Neuronal stem cell (in vitro differentiated cells): Measurements from ENCODE around the gene FIGN.

Experiments
- DNase-seq: peaks from one replicate; pipeline ENCODE4 v3.0.0-alpha.2; 2013; ENCODE audit warnings: low spot score
- H2AFZ ChIP-seq: one replicate; pipeline ENCODE4 v1.6.1; 2013; ENCODE audit warnings: mild to moderate bottlenecking, low read length, inconsistent platforms
- H2AK5ac ChIP-seq: 2 replicates; pipeline ENCODE4 v1.6.1; 2013; ENCODE audit warnings: low read depth, mild to moderate bottlenecking, inconsistent platforms, low read length, moderate library complexity, mixed read lengths
- H2BK120ac ChIP-seq: 2 replicates; pipeline ENCODE4 v1.6.1; 2013; ENCODE audit warnings: low read depth, mild to moderate bottlenecking, inconsistent platforms, low read length, moderate library complexity, mixed read lengths
- H2BK12ac ChIP-seq: one replicate; pipeline ENCODE4 v1.6.1; 2013; ENCODE audit warnings: low read length, inconsistent platforms
- H2BK15ac ChIP-seq: 2 replicates; pipeline ENCODE4 v1.6.1; 2013; ENCODE audit warnings: mild to moderate bottlenecking, low read length, inconsistent platforms, mixed read lengths
- H2BK5ac ChIP-seq: one replicate; pipeline ENCODE4 v1.6.1; 2013; ENCODE audit warnings: inconsistent platforms, mild to moderate bottlenecking, low read length, moderate library complexity
- H3K14ac ChIP-seq: one replicate; pipeline ENCODE4 v1.6.1; 2013; ENCODE audit warnings: low read length, inconsistent platforms
- H3K18ac ChIP-seq: 2 replicates; pipeline ENCODE4 v1.6.1; 2013; ENCODE audit warnings: low read length, inconsistent platforms
- H3K23ac ChIP-seq: 2 replicates; pipeline ENCODE4 v1.6.1; 2013; ENCODE audit warnings: low read depth, mild to moderate bottlenecking, mixed read lengths, low read length, inconsistent platforms; ENCODE audit not compliant: poor library complexity
- H3K27ac ChIP-seq: replicated peaks from 3 replicates; pipeline ENCODE4 v1.5.1; 2013; ENCODE audit warnings: low read length, inconsistent platforms
- H3K27me3 ChIP-seq, 3 experiments: 2 replicates each; pipeline ENCODE4 v1.6.1; 2013; ENCODE audit warnings: low read length in 3 of 3, mild to moderate bottlenecking in 2 of 3, inconsistent platforms in 1 of 3, low read depth in 1 of 3, mixed read lengths in 1 of 3, moderate library complexity in 1 of 3; ENCODE audit not compliant: control insufficient read depth in 3 of 3, insufficient read depth in 3 of 3
- H3K36me3 ChIP-seq, 2 donors: replicated peaks in 1 of 2; 2 replicates each; pipeline ENCODE4 v1.6.1; 2013; ENCODE audit warnings: low read length in 2 of 2; ENCODE audit not compliant: control insufficient read depth in 2 of 2, insufficient read depth in 2 of 2
- H3K4ac ChIP-seq: 2 replicates; pipeline ENCODE4 v1.6.1; 2013; ENCODE audit warnings: inconsistent platforms, mild to moderate bottlenecking, low read length, moderate library complexity
- H3K4me1 ChIP-seq, 2 donors: 1 replicate in 1 of 2; 2 replicates in 1 of 2; pipeline ENCODE4 v1.6.1; 2013; ENCODE audit warnings: low read length in 2 of 2, low read depth in 1 of 2; ENCODE audit not compliant: control insufficient read depth in 2 of 2, insufficient read depth in 1 of 2
- H3K4me2 ChIP-seq: one replicate; pipeline ENCODE4 v1.6.1; 2013; ENCODE audit warnings: mild to moderate bottlenecking, low read length, inconsistent platforms; ENCODE audit not compliant: insufficient read depth, poor library complexity, severe bottlenecking
- H3K4me3 ChIP-seq, 2 donors: 2 replicates each; pipeline ENCODE4 v1.5.1; 2013; ENCODE audit warnings: low read length in 2 of 2, mild to moderate bottlenecking in 2 of 2, inconsistent platforms in 1 of 2, moderate library complexity in 1 of 2
- H3K79me1 ChIP-seq: one replicate; pipeline ENCODE4 v1.6.1; 2013; ENCODE audit warnings: low read depth, mild to moderate bottlenecking, inconsistent platforms, low read length, moderate library complexity
- H3K9ac ChIP-seq: one replicate; pipeline ENCODE4 v1.6.1; 2013; ENCODE audit warnings: mild to moderate bottlenecking, low read depth, low read length, inconsistent platforms; ENCODE audit not compliant: poor library complexity
- H3K9me3 ChIP-seq, 2 donors: replicated peaks in 1 of 2; 2 replicates each; pipeline versions ENCODE3 to v1.6.1; 2013; ENCODE audit warnings: low read length in 2 of 2, mild to moderate bottlenecking in 2 of 2, inconsistent platforms in 1 of 2, low read depth in 1 of 2, mixed read lengths in 1 of 2, moderate library complexity in 1 of 2; ENCODE audit not compliant: control insufficient read depth in 2 of 2, insufficient read depth in 1 of 2
- H4K8ac ChIP-seq: one replicate; pipeline ENCODE4 v1.6.1; 2013; ENCODE audit warnings: low read depth, mild to moderate bottlenecking, inconsistent platforms, low read length, moderate library complexity
- H4K91ac ChIP-seq: one replicate; pipeline ENCODE4 v1.6.1; 2013; ENCODE audit warnings: low read length, low read depth, mild to moderate bottlenecking, inconsistent platforms; ENCODE audit not compliant: poor library complexity
- whole genome bisulfite sequencing, 2 donors: extraction: QIAGEN DNeasy Blood & Tissue Kit; methylation state at CpG; one replicate each; pipeline ENCODE4 v1.1.7; 2013; ENCODE audit warnings: missing lambda C conversion rate in 2 of 2, mixed read lengths in 1 of 2; ENCODE audit not compliant: insufficient read length in 2 of 2, insufficient replicate concordance in 1 of 2; ENCODE audit errors: extremely low coverage in 2 of 2; 5-methylcytosine and 5-hydroxymethylcytosine counted together

Gene FIGN

DNA sequence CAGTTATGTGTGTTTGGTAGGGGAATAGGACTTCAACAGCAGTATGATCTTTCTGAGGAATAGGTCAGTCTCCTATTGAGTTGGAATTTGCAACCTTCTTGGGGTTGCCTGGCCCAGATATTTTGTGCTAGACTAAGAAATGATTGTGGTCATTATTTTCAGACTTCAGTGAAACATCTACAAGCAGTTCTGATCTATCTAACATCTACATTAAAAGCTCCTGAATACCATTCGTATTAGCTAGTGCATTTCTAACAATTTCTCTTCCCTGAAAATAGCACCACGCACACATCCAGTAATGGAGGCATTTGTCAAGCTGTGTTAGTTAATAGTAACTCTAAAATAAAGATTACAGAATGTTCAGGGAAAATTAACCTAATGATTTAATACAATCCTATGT, 179.3 kb downstream of the FIGN start:
- Histone ChIP-seq H2AFZ (no peak overlapping the region), H2BK120ac (no peak overlapping the region), H3K14ac (no peak overlapping the region), H3K4me3 (no peak overlapping the region), H3K79me1 (no peaks in the 10 kb centered on the region), H4K91ac (no peak overlapping the region), H3K36me3 (no peaks in the 10 kb centered on the region), H3K18ac (no peak overlapping the region), H3K9me3 (no peaks in the 10 kb centered on the region), H3K4me1 (peaks cover 2 to 10% of the 10 kb centered on the region in 2 donors), H2BK15ac (no peak overlapping the region), H3K4me2 (no peak overlapping the region), H3K23ac (no peak overlapping the region), H3K27ac (no peak overlapping the region), H2BK5ac (no peak overlapping the region), H3K9ac (no peak overlapping the region), H3K4ac (no peak overlapping the region), H2BK12ac (no peak overlapping the region), H3K27me3 (no peaks in the 10 kb centered on the region), H4K8ac (no peak overlapping the region), H2AK5ac (no peak overlapping the region)
- no CpG with 5 or more reads among the region's 2 CpGs for WGBS, 2 donors
- DNase-seq: no peak

DNA sequence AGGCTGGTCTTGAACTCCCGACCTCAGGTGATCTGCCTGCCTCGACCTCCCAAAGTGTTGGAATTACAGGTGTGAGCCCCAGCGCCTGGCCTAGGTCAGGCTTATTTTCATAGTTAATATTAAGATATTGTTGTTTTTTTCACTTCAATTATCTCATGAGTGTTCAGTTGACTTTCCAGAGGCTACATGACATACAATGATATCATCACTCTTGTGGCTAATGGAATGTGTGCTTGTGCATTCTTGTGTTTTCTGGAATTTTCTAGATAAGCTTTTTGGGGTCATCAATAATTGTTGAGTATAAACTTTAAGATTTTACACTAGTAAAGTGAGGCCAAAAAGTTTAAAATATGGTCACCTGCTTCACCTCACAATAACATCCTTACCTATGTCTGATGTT, 180.9 kb downstream of the FIGN start:
- no CpG with 5 or more reads among the region's 3 CpGs for WGBS, 2 donors
- no peaks in the 10 kb centered on the region for H3K9me3 ChIP-seq

DNA sequence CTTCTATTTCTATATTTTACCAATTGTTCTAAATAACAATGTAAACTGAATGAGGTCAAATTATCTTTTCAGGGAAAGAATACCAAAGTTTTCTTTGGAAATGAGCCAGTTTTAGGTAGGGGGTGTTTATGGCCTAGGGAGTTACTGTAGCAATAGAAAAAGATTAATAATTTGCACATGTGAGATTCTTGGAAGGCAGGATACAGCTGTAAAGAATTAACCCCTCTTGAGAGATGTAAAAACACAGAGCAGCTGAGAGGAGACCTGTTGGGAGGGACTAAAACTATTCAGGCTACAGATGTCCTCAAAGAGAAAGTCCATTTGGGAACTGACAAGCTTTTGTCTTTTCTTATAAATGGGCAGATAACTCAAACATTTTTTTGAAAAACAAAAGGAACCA, 182.2 kb downstream of the FIGN start:
- no peak overlapping the region for H2BK12ac ChIP-seq
- H3K79me1 ChIP-seq: no peaks in the 10 kb centered on the region
- no peak overlapping the region for H4K91ac ChIP-seq
- no peak overlapping the region for H3K4ac ChIP-seq
- peaks cover 2 to 7% of the 10 kb centered on the region in 2 donors for H3K4me1 ChIP-seq
- H2BK15ac ChIP-seq: no peak overlapping the region
- no peak overlapping the region for H2BK5ac ChIP-seq
- H3K4me2 ChIP-seq: no peak overlapping the region
- H3K36me3 ChIP-seq: no peaks in the 10 kb centered on the region
- no peak overlapping the region for H2AFZ ChIP-seq
- H3K4me3 ChIP-seq: no peak overlapping the region
- H3K27me3 ChIP-seq: no peaks in the 10 kb centered on the region
- no peak overlapping the region for H3K9ac ChIP-seq
- no peaks in the 10 kb centered on the region for H3K9me3 ChIP-seq
- no peak overlapping the region for H3K14ac ChIP-seq
- no peak overlapping the region for H3K23ac ChIP-seq
- no peak overlapping the region for H2BK120ac ChIP-seq
- H3K27ac ChIP-seq: no peak overlapping the region
- H2AK5ac ChIP-seq: no peak overlapping the region
- no peak for DNase-seq
- no peak overlapping the region for H4K8ac ChIP-seq
- H3K18ac ChIP-seq: no peak overlapping the region

More for the DNA sequence above, 180.9 kb downstream of the FIGN start:
- Histone ChIP-seq H2BK5ac (no peak overlapping the region), H2AFZ (no peak overlapping the region), H3K14ac (no peak overlapping the region), H3K18ac (no peak overlapping the region), H2BK120ac (no peak overlapping the region), H2AK5ac (no peak overlapping the region), H3K23ac (no peak overlapping the region), H3K4me1 (peaks cover 2 to 10% of the 10 kb centered on the region in 2 donors), H3K4ac (no peak overlapping the region), H3K4me3 (no peak overlapping the region), H4K91ac (no peak overlapping the region), H3K27ac (no peak overlapping the region), H3K4me2 (no peak overlapping the region), H4K8ac (no peak overlapping the region), H3K79me1 (no peaks in the 10 kb centered on the region), H2BK12ac (no peak overlapping the region), H3K27me3 (no peaks in the 10 kb centered on the region), H3K9ac (no peak overlapping the region), H3K36me3 (no peaks in the 10 kb centered on the region), H2BK15ac (no peak overlapping the region)
- DNase-seq: no peak

DNA sequence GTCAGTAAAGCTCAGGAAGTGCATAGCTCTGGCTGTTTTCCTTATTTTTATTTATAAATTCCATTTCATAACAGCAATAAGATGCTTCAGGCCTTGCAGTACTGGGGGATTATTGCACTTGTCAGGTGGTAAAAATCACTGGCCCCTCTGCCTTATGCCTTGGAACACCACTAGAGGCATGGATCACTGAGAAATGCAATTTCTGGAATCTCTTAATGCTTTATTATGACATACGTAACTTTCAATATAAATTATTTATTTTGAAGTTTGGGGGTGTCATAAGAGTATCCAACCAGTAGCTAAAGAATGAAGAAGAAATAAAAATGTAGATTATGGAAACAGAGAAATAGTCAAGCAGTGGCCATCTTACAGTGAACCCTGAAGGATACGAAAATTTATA, 183.1 kb downstream of the FIGN start:
- H3K23ac ChIP-seq: no peak overlapping the region
- H3K9ac ChIP-seq: no peak overlapping the region
- no peaks in the 10 kb centered on the region for H3K27me3 ChIP-seq
- no peak overlapping the region for H2BK15ac ChIP-seq
- H3K4me1 ChIP-seq: peaks cover 0 to 2% of the 10 kb centered on the region in 2 donors
- no peak overlapping the region for H3K4ac ChIP-seq
- H2AFZ ChIP-seq: no peak overlapping the region
- H3K14ac ChIP-seq: no peak overlapping the region
- H3K9me3 ChIP-seq: no peaks in the 10 kb centered on the region
- H2BK120ac ChIP-seq: no peak overlapping the region
- H2BK5ac ChIP-seq: no peak overlapping the region
- H2BK12ac ChIP-seq: no peak overlapping the region
- no peak overlapping the region for H2AK5ac ChIP-seq
- H3K4me3 ChIP-seq: no peak overlapping the region
- H4K91ac ChIP-seq: no peak overlapping the region
- no peak overlapping the region for H4K8ac ChIP-seq
- no peak for DNase-seq
- H3K18ac ChIP-seq: no peak overlapping the region
- no peaks in the 10 kb centered on the region for H3K79me1 ChIP-seq
- H3K36me3 ChIP-seq: no peaks in the 10 kb centered on the region
- H3K27ac ChIP-seq: no peak overlapping the region
- WGBS, 2 donors: no CpG with 5 or more reads among the region's 2 CpGs
- H3K4me2 ChIP-seq: no peak overlapping the region
